Non-pigmented ciliary epithelial cell (primary cell): ENCODE results near the gene U2AF1L4.

Source experiments
- DNase-seq: peaks from one replicate; pipeline ENCODE4 v3.0.0-alpha.2; 2010; ENCODE audit warnings: low read depth

The U2AF1L4 gene

GRCh38 chr19:35712567-35713505, 32.4 kb downstream of the U2AF1L4 start:
- no peak for DNase-seq

DNA sequence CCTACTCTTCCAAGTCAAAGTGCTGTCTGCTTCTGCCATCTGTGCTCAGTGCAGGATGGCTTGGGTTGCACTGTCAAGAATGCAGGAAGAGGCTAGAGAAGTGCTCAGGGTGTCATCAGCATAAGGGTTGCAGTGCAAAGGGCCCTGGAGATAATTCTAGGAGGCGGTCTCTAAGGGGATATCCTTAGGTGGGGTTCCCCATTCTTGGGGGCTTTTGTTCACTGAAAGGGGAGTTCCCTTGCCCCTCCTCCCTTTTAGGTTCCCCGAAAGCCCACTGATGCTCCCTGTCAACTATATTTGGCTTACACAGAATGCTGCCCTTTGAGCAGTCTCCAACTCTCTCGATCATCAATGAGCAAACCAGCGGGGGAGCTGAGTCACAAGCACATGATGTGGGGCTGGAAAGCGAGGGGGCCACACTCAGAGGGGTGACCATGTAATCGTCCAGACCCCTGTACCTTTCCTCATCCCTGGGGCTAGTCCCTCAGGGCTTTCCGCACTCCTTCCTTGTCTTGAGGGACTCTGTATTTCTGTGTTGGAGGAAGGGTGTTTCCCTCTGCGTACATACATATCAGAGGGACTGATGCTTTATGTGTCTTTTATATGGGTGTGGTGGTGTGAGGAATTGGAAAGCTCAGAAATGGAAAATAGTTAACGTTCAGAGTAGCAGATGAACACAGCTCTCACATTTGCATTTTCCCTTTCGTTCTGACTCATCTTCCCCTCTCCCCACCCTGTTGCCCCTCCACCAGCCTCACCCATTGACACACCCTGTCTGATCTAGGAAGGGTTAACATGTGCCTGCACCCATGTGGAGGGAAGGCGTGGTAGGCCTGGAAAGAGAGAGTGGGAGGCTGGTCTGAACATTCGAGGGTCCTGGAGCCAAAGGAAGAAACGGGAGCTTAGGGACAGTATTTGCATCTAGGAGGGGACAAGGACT, 34.2 kb downstream of the U2AF1L4 start:
- no peak for DNase-seq

DNA sequence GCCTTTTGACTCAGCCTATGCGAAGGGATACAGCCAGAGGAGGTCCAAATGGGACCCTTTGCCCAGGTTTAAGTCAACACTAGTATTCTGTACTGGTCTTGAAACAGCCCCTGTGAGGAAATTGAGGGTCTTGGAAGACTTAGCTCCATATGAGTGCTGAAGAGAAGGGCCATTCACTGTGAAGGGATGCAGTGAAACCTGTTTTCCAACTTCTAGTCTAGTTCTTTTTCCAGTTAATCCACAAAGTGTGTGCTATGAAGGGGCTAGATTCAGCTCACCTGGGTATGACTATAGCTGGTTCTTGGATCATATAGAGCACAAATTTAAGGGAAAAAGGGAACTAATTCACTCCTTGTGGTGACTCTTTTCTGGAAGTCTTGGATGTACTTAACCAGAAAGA, 36.8 kb downstream of the U2AF1L4 start:
- DNase-seq, result no peak

DNA sequence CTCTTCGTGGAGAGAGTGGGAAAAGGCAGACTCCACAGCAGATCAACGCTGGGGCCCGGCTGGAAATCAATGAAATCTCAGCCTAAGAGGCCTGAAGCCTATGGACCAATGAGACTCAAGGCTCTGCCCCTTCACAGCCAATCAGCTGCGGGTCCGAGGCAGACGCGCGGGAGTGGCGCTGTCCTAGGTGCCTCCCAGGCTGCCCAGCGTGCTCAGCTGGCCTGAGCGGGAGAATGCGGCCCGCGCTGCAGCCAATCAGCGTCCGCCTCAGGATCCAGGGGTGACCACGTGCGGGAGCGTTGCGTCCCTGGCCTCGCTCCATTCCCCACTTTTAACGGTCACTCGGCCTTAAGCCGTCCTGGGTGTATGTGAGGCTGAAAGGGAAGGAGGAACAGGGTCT, 41.0 kb downstream of the U2AF1L4 start, which contains the start of gene ZBTB32:
Gene ZBTB32, plus strand, starts transcription at position 341 of the 400 bp plus-strand sequence. CDS start 10,069 bp downstream, outside the sequence.
- DNase-seq, result no peak

DNA sequence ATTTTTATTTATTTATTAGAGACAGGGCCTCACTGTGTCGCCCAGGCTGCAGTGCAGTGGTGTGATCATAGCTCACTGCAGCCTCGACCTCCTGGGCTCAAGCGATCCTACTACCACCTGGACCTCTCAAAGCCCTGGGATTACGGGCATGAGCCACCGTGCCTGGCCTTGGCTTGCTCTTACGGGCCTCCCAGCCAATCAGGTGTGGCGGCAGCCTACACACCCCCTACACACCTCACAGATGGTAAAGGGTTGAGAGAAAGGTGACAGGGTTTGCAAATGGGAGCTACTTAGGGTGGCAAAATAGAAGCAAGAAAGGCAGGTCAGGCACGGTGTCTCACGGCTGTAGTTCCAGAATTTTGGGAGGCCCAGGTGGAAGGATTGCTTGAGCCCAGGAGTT, 41.9 kb downstream of the U2AF1L4 start:
- no peak for DNase-seq

- DNase-seq, result peak; percentile 93
These were observed 42.8 kb downstream of the U2AF1L4 start for GRCh38 chr19:35702223-35703012.

GRCh38 chr19:35696835-35697234, 48.4 kb downstream of the U2AF1L4 start:
- no peak for DNase-seq

GRCh38 chr19:35695895-35696422, 49.3 kb downstream of the U2AF1L4 start:
- no peak for DNase-seq

GRCh38 chr19:35693835-35694599, 51.2 kb downstream of the U2AF1L4 start:
- DNase-seq, result no peak

DNA sequence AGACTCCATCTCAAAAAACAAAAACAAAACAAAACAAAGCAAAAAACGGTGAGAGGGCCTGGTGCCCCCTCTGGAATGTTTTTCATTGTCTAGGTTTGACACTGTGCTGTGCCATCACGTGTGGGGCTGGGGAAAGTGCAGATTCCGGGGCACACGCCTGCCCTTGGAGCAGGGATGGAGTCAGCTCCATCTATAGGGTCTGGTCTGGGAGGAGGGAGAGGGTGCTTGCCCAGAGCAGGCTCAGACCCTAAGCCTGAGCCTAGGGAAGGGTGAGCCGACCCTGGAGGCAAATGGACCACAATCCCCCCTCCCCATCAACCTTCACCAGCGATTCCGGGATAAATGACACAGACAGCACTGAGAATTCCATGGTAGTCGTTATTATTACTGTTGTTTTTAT, 51.8 kb downstream of the U2AF1L4 start:
- no peak for DNase-seq
